HL-60 (cell line): ENCODE measurements around the gene SOS2.

Source experiments
- GABPA ChIP-seq: IDR thresholded peaks from 2 replicates; pipeline ENCODE4 v1.6.1; 2012; ENCODE audit warnings: low read depth
- TF ChIP-seq, protein P1 (sequence below): IDR thresholded peaks from one replicate; pipeline ENCODE4 v1.5.1; 2011; ENCODE audit warnings: low read length, control low read depth, inconsistent platforms; ENCODE audit not compliant: insufficient read depth
- TF ChIP-seq, protein P2 (sequence below): IDR thresholded peaks from 2 replicates; pipeline ENCODE4 v1.6.1; 2012; ENCODE audit warnings: low read depth; ENCODE audit not compliant: insufficient replicate concordance

DNA sequence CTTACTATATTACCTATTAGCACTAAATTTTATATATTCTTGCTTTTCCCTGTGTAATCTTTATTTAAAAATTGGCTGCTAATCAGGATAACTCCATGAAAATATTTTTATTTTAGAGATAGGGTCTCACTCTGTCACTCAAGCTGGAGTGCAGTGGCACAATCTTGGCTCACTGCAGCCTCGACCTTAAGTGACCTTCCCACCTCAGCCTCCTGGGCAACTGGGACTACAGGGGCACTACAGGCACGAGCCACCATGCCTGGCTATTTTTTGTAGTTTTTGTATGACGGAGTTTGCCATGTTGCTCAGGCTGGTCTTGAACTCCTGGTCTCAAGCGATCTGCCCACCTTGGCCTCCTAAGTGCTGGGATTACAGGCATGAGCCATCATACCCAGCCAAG, 82.6 kb downstream of the SOS2 start:
- TF ChIP-seq, protein P1, sequence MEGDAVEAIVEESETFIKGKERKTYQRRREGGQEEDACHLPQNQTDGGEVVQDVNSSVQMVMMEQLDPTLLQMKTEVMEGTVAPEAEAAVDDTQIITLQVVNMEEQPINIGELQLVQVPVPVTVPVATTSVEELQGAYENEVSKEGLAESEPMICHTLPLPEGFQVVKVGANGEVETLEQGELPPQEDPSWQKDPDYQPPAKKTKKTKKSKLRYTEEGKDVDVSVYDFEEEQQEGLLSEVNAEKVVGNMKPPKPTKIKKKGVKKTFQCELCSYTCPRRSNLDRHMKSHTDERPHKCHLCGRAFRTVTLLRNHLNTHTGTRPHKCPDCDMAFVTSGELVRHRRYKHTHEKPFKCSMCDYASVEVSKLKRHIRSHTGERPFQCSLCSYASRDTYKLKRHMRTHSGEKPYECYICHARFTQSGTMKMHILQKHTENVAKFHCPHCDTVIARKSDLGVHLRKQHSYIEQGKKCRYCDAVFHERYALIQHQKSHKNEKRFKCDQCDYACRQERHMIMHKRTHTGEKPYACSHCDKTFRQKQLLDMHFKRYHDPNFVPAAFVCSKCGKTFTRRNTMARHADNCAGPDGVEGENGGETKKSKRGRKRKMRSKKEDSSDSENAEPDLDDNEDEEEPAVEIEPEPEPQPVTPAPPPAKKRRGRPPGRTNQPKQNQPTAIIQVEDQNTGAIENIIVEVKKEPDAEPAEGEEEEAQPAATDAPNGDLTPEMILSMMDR, result no peak
- TF ChIP-seq, protein P2, sequence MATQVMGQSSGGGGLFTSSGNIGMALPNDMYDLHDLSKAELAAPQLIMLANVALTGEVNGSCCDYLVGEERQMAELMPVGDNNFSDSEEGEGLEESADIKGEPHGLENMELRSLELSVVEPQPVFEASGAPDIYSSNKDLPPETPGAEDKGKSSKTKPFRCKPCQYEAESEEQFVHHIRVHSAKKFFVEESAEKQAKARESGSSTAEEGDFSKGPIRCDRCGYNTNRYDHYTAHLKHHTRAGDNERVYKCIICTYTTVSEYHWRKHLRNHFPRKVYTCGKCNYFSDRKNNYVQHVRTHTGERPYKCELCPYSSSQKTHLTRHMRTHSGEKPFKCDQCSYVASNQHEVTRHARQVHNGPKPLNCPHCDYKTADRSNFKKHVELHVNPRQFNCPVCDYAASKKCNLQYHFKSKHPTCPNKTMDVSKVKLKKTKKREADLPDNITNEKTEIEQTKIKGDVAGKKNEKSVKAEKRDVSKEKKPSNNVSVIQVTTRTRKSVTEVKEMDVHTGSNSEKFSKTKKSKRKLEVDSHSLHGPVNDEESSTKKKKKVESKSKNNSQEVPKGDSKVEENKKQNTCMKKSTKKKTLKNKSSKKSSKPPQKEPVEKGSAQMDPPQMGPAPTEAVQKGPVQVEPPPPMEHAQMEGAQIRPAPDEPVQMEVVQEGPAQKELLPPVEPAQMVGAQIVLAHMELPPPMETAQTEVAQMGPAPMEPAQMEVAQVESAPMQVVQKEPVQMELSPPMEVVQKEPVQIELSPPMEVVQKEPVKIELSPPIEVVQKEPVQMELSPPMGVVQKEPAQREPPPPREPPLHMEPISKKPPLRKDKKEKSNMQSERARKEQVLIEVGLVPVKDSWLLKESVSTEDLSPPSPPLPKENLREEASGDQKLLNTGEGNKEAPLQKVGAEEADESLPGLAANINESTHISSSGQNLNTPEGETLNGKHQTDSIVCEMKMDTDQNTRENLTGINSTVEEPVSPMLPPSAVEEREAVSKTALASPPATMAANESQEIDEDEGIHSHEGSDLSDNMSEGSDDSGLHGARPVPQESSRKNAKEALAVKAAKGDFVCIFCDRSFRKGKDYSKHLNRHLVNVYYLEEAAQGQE, result no peak
- no peak for TF ChIP-seq GABPA
